Omental fat pad (tissue), 4 donors: Measurements from ENCODE around the gene TMEM185B. TPM values are rescaled to one million over a fixed set of nuclear protein-coding genes. Genes with fewer than 3 reads are reported as not detected.

Experiments
- ATAC-seq: fragments of 150-250 bp; one replicate; pipeline ENCODE4 v1.9.1; 2016; ENCODE audit warnings: mild to moderate bottlenecking, moderate library complexity; ENCODE audit not compliant: low FRiP score
- DNase-seq: peaks from one replicate; pipeline ENCODE4 v3.0.0-alpha.2; 2019; ENCODE audit warnings: low spot score
- total RNA-seq, 4 donors: library from RNA; depleted of rRNA; stranded (reverse); fragments of >200 nt; gene quantifications; one replicate each; pipeline ENCODE4 v1.1.0, GENCODE V29; 2016
- TF ChIP-seq, protein P1 (sequence below), 3 donors: fragments of 450-650 bp; IDR thresholded peaks; one replicate each; pipeline ENCODE4 v1.5.1; 2016 to 2017; ENCODE audit warnings: antibody characterized with exemption in 3 of 3, mild to moderate bottlenecking in 3 of 3, moderate library complexity in 2 of 3

TMEM185B gene
- total RNA-seq, 4 donors from 2014 or later: 21.5 to 31.7 (median 25.1) TPM

DNA sequence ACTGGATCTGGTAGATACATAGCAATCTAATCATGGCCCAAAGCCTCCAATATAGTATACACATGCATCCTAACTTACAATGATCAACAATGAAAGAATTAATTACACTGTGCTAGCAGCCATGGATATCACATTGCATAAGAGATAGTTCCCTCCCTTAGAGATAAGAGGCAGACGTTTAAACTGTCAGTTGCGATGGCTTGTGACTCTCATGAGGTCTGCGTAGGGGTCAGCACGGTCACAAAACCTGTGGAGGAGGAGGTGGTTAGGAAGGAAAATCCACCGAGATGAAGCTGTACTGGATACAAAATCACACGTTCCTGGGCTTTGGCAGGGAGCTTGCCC, 28.7 kb upstream of the TMEM185B start:
- ATAC-seq (no peak), DNase-seq (no peak)
- TF ChIP-seq, protein P1, sequence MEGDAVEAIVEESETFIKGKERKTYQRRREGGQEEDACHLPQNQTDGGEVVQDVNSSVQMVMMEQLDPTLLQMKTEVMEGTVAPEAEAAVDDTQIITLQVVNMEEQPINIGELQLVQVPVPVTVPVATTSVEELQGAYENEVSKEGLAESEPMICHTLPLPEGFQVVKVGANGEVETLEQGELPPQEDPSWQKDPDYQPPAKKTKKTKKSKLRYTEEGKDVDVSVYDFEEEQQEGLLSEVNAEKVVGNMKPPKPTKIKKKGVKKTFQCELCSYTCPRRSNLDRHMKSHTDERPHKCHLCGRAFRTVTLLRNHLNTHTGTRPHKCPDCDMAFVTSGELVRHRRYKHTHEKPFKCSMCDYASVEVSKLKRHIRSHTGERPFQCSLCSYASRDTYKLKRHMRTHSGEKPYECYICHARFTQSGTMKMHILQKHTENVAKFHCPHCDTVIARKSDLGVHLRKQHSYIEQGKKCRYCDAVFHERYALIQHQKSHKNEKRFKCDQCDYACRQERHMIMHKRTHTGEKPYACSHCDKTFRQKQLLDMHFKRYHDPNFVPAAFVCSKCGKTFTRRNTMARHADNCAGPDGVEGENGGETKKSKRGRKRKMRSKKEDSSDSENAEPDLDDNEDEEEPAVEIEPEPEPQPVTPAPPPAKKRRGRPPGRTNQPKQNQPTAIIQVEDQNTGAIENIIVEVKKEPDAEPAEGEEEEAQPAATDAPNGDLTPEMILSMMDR (IDR thresholded peaks at IDR 0.05): no peak

DNA sequence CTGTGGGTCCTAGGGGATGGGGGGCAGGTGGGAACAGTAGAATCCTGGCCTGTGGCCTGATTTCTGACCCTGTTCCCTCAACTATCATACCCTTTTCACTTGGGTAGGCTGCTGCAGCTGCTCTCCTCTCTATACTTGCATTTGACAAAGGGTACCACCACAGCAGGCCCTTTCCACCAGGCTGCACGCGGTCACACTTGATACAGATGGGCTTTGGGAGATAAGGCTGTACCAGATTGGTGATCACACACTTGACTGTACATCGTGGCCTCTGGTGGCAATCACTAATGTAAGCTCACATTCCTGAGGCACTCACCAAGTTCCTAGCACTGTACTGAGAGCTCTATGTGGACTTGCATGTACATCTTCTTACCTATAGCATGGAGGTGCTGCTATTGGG, 27.9 kb upstream of the TMEM185B start:
- no peak for ATAC-seq
- TF ChIP-seq, protein P1 (IDR thresholded peaks at IDR 0.05): no peak
- no peak for DNase-seq

DNA sequence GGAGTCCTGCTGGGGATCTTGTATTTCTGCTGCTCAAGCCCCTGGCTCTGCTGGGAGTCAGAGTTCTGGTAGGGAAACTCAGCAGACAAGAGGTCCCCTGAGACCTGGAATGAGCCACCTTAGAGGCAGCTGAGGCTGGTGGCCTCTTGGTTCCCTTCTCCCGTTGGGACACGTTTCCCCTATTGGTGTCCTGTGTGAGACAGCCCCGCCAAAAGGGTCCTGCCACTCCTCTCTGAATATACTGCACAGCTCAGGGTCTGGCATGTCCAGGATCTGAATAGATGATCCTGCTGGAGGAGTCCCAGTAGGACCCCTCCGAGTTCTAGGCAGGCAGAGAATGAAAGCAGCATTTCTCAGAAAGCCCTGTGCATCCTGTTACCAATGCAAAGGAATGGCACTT, 27.4 kb upstream of the TMEM185B start:
- DNase-seq (no peak), ATAC-seq (no peak)
- TF ChIP-seq, protein P1 (IDR thresholded peaks at IDR 0.05): no peak

DNA sequence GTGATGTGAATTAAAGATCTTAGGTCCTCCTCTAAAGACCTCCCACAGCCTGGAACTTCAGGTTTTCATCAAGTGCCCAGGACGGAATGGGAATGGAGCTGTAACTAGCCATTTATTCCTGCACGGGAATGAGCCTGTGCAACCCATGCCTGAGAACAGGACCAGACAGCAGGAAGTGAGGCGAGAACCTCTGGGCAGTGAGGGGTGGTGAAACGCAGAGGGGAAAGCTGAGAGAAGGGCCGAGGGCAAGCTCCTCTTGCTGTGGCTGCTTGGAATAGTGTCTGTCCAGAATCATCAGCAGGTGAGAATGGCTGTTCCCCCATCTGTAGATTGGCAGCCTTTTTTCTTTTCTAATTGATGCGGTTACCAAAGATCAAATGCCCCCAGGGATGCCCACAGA, 24.7 kb upstream of the TMEM185B start:
- DNase-seq (no peak), ATAC-seq (no peak)
- TF ChIP-seq, protein P1 (IDR thresholded peaks at IDR 0.05): no peak

DNA sequence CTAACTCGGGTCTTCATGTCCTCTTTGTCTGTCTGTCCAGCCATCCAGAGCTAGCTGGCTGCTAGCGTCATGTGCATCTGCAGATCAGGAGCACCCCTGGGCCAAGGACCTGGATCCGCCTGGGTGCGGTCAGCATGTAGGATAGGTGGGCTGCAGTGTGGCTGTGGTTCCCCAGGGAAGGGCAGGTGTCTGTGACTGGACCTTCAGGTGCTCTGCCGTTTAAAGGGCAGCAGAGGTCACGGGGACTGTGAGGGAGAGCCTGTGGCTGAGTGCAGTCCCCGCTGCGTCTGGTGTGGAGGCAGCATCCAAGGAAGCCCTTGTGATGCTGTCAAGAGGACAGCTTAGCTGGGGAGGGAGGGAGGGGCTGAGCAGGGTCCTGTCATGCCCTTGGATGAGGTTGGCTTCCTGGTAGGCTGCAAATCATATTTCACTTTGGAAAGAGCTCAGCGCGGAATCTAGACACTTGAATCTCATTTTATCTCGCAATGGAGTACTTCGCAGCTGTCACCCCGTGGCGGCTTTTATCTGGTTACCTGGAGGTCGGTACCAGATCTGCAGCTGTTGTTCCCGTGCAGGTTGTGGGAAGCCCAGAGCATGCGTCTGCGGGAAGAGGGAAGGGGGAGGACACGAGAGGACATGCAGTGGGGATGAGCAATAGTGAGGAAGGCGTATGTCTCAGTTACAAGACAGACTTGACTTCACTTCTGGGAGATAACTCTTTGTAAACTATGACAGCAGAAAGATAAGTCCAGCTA, 23.5 kb upstream of the TMEM185B start:
- DNase-seq (no peak), ATAC-seq (no peak)
- TF ChIP-seq, protein P1 (IDR thresholded peaks at IDR 0.05): no peak

DNA sequence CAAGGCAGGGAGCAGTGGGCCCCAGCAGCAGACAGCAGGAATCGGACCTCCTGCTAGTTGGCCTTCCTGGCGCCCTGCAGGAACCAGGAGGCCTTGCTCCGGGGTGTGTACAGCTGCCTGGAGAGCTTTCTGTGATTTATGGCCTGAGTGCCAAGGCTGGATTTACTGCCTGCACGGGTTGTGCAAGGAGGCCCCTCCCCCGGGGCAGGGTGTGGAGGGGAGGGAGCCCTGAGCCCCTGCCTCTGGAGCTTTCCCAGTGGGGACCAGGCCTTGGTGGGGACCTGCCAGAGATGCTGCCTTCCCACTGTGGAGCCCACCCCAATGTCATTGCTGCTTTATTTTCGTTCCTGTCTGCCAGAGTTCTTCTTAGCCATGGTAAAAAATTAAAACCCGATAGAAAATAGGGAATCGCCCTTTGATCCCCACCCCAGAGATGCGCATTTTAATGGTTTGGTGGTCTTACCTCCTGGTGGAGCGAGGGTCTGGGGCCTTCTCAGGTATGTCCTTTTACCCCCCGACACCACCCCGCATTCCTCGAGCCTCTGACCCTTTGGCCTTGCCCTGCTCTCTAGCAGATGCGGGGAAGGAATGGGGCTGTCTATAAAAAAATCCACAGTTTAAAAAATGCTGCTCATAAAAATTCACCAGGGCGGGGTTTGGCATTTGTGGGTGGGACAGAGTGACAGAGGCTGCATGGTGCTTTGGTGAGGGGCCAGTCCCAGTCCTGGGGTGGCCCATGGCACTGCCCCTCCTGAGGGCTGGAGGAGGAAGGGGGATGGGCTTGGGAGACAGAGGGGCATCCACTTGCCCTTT, 22.5 kb upstream of the TMEM185B start:
- ATAC-seq (peak; percentile 77), DNase-seq (no peak)
- TF ChIP-seq, protein P1 (IDR thresholded peaks at IDR 0.05): no peak
